Occipital lobe (tissue), 2 donors: ENCODE data around the gene GFOD2. TPM values are rescaled to one million over a fixed set of nuclear protein-coding genes. Genes with fewer than 3 reads are reported as not detected.
A peak's percentile ranks its signal among the peaks of the same experiment; 100 is the strongest.

Experiments
- DNase-seq: peaks from one replicate; lab custom pipeline; 2025; lab: John Stamatoyannopoulos, UW
- total RNA-seq: library from RNA; depleted of rRNA; stranded (reverse); fragments of >200 nt; gene quantifications from one replicate; pipeline ENCODE4 v1.2.3, GENCODE V29; 2014

Gene GFOD2
- total RNA-seq, 1 donor from 2014 or later = 51.5 TPM

DNA sequence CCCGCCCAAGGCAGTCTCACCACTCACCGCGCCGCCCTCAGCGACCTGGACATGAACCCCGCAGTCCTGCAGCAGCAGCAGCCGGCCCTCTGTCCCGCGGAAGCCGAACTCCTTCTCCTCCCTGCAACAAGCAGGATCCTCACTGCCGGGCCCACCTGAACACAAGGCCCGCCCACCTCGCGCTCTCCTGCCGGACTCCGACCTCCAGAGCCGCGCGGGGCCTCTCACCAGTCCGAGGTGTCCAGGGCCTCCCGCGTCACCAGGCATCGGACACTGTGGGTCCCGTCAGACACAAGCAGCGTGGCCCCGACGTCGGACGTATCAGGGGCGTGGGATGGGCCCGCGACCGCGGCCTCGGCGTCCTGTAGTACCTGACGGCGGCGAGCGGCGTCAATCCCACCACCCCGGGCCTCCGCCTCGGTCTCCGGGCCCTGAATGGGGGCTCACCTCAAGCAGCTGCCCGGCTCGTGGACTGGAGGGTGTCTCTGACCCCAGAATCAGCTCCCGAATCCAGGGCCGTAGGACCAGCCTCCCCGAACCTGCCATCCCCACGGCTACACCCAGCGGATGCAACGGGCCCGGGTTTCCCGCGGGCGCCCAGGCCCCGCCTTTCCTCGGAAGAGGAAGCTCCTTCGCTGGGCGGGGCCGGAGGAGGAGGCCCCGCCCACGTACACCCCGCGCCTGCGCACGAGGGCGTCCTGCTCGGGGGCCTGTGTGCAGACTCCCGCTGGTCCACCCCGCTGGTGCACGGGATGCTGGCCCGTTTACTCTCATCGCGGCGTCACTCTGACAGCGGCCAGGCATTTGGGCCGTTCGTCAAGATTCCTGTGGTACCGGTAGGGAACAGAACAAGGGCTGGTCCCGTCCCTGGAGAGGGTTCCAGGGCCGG, 59.2 kb downstream of the GFOD2 start, which contains the start of gene ACD:
Gene ACD, minus strand, starts transcription at position 586 of the 889 bp plus-strand sequence. Its CDS starts 40 bp downstream, at position 546.
- peak; percentile 88 for DNase-seq

DNA sequence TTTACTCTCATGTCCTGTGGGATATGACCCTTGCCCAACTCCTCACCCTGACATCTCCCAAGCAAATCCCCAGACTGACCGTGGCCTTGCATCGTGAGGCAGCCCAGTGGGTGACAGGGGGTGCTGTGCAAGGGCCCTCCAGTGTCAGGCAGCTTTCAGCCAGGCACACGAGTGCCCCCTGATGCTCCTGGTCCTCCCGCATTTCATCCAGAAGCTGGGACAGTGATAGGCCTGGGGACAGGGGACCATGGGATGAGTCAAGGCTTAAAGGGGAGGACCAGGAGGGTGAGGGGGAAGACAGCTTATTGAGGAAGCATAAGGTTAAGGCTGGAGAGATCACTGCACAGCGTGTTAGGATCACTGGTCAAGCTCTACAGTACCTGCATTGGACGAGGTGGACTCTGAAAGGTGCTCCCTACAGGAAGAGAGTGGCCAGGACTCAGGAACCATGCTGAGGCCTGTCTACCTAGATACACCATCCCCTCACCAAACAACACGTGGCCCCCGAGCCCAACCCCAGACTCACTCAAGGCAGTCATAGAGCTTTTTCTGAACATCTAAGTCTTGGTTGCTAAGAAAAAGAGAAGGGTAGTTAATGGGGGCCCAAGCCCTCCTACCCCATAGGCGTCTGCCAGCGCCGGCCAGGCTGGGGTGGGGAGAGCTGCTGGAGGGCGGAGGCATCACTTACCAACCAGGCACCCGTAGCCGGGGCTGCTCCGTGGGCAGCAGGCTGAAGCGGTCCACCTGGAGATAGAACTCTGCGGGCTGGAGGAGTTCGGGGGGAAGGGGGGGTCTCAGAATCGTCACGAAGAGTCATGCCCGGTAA, 60.1 kb downstream of the GFOD2 start:
- no peak for DNase-seq

DNA sequence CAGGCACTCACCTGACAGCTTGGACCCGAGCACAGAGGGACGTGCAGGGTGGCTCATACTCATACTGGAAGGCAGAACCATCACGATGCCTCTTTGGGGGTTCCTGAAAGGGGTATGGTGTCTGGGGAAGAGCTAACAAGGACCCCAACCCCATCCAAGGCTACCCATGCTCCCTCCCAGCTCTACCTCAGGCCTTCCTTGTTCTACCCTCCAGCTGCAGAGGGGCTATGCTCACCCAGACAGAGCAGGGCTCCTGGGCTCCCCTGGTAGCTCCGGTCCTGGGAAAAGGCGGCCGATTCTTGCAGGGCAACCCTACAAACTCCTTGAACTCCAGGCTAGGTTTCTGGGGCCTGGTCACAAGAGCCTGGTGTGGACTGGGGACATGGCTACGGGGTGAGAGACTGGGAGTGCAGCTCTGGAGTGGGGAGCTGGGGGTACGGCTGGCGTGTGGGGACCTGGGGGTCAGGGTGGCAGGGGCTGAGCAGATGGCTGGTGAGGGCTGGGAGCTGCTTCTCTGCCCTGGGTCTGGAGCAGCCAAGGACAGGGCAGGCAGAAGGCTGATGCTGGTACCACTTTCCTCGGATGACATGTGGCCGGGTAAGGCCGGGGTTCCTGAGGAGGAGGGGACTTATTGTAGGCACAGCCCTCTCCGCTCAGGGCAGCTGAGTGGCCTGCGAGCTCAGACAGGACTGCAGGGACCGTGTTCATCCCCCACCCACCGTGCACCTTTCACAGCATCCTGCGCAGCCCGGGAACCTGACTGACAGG, 61.2 kb downstream of the GFOD2 start:
- no peak for DNase-seq

DNA sequence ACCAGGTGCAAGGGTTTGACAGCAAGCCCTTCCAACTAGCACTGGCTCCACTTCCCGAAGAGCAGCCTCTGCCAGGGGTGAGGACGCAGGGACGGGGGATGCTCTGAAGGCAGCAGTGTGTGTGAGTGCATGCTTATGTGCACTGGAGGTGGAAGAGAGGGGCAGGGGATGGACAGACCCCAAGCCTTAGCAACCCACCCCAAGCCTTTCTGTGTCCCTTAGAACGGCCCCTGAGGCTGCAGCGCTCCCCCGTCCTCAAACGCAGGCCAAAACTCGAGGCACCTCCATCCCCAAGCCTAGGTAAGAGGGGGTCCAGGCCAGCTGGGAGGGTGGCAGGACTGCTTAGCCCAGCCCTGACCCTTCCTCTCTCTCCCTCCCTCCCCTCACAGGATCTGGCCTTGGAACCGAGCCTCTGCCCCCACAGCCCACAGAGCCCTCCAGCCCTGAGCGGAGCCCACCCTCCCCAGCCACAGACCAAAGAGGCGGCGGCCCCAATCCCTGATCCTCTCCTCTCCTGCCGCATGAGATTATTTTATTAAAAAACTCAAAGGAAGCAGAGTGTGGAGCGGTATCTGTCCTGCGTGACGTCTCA, 62.0 kb downstream of the GFOD2 start:
- DNase-seq = no peak

DNA sequence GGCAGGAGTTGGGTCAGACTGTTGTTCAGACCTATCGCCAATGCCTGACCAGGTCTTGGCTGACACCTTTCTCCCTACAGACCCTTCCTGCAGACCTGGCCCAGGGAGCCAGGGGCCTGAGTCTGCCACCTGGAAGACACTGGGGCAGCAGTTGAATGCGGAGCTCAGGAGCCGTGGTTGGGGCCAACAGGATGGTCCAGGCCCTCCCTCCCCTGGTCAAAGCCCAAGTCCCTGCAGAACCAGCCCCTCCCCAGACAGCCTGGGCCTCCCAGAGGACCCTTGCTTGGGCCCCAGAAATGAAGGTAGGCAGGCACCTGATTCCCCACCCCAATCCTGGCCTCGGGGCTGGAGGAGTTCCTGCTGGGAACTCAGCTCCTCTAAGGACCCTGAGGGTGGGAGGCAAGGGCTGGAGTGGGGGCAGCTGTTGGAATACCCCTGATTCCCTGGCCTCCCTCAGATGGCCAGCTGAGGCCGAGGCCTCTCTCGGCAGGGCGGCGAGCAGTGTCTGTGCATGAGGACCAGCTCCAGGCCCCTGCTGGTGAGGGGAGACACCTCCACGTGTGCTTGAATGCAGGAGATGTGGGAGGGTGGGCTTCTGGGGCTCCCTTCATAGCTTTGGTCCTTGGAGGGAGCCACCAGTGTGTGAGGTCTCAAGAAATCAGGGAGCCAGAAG, 62.6 kb downstream of the GFOD2 start:
- DNase-seq = no peak

DNA sequence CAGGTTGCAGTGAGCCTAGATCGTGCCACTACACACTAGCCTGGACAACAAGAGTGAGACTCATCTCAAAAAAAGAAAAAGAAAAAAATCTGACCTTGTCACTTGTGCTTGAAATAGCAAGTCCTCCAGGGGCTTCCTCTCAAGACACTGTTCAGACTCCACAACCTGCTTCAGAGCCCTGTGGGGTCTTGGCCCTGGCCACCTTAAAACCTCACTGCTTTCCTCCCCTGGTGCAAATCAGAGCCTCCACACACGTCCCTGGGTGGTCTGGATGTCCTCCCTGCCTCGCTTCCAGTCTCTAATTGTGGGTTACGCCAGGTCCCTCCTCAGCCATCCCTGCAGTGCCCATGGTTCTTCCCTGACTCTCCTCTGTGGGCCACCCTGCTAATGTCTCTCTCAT, 63.8 kb downstream of the GFOD2 start:
- no peak for DNase-seq

DNA sequence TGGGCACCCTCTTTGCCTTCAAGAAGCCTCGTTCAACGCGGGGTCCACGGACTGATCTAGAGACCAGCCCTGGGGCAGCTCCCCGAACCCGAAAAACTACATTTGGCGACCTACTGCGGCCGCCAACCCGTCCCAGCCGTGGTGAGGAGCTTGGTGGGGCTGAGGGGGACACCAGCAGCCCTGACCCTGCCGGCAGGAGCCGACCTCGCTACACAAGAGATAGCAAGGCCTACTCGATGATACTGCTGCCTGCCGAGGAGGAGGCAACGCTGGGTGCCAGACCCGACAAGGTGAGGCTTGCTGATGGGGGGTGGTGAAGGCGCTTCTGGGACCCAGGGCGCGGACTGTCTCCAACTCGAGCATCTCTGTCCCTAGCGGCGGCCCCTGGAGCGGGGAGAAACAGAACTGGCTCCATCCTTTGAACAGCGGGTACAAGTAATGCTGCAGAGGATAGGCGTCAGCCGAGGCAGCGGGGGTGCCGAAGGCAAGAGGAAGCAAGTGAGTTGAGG, 64.7 kb downstream of the GFOD2 start:
- no peak for DNase-seq

DNA sequence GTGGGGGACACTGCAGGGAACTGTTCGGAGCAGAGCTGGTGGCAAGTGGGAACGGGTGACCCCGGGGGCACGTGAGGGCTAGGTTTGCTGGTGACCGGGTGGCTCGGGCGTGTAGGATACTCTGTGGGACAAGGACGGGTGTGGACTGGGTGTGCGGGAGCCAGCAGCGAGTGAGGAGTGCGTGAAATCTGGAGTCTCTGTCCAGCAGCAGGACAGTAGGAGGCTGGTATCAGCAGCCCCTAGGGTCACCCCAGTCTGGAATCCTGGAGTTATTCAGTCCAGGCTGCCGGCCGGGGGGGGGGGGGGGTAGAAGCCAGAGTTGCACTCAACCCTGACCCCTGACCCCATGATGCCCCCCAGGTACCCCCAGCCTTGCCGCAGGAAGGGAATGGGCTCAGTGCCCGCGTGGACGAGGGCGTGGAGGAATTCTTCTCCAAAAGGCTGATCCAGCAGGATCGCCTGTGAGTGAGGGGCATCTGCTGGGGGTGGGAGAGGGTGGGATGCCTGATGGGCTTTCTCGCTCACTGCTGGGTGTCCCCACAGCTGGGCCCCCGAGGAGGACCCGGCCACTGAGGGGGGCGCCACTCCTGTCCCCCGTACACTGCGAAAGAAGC, 65.2 kb downstream of the GFOD2 start:
- no peak for DNase-seq

DNA sequence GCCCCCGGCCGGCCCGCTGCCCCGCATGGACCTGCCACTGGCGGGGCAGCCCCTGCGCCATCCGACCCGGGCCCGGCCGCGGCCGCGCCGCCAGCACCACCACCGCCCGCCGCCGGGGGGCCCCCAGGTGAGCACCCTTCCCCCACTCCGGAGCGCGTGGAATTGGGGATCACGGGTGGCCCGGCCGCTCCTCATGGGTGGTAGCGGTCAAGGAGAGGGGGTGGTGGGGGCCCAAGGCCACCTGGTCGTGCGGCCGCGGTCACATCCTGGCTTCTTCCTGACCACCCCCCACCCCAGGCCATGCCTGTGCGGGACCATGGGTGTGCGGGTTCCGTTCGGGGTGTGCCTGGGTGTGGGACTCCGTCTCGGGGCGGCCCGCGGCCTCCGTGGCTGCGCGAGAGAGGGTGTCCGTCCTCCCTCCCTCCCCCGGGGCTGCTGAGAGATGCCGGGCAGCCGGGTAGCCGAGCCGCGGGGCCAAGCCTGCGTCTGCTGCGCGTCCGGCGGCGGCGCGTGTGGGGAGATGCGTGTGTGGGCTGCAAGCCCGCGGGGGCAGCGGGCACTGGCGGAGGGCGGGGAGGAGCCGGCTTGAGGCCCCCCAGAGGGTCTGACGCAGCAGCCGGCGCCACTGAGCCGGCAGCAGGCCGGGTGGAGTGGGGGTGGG, 65.9 kb downstream of the GFOD2 start:
- DNase-seq = no peak

DNA sequence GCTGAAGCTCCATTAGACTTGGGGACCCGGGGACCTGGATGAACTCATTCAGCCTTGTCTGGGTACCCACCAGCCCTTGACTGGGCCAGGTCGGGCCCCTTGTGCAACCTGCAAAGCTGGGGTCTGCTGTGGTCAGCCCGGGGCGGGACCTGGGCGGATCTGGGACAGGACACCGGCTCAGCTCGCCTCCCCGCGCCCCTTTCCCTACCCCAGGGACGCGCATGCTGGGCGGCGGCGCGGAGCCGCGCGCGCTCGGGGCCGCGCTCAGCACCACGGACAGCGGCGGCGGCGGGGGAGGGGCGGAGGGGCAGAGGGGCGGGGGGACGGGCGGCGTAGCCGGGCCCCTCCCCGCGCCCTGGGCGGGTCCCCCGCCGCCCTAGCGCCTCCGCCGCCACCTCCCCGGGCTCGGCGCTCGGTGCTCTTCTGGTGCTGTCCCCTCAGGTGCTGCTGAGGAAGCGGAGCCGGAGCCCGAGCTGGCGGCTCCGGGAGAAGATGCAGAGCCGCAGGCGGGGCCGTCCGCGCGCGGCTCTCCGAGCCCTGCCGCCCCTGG, 66.5 kb downstream of the GFOD2 start:
- no peak for DNase-seq

DNA sequence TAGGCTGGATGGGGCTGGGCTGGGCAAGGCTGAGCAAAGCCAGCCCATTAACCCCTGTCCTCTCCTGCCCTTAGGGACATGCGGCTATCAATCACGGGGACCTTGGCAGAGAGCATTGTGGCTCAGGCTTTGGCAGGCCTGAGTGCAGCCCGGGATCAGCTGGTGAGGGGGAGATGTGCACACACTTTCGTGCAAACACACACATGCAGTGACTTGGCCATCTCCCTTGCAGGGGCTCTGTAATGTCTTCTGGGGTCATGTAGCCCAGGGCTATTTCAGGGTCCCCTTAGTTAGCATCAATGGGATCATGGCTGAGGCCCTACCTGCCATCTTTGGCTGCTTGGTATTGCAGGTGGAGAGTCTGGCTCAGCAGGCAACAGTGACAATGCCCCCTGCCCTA, 67.3 kb downstream of the GFOD2 start:
- DNase-seq = no peak

DNA sequence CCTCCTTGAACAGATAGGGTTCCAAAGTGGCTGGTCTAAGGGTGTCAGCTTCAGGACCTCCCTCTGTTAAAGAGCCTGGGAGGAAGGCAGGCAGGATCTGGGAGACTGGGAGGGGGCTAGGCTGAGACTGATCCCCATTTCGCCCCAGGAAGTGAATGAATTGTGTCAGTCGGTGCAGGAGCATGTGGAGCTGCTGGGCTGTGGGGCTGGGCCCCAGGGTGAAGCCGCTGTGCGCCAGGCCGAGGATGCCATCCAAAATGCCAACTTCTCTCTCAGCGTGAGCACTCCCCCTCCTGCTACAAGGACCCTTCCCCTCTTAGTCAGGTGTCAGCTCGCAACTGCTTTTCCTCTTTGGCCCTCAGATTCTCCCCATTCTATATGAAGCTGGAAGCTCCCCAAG, 68.1 kb downstream of the GFOD2 start:
- DNase-seq = no peak

DNA sequence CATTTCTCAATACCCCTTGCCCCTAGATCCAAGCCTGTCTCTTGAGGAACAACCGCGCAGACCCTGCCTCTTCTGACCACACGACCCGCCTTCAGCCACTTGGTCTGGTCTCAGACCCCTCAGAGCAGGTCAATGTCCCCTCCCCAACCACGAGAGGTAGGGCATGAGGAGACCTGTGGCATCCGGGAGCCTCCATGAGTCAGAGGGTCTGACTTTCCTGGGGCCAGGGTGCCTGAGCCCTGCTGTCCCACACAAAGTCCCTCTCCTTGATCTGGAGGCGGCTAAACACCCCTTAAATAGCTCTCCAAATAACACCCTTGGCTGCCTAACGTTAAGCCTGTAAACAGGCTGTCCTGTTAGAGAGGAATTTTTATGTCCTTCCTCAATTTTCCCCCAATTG, 69.1 kb downstream of the GFOD2 start:
- DNase-seq = no peak

DNA sequence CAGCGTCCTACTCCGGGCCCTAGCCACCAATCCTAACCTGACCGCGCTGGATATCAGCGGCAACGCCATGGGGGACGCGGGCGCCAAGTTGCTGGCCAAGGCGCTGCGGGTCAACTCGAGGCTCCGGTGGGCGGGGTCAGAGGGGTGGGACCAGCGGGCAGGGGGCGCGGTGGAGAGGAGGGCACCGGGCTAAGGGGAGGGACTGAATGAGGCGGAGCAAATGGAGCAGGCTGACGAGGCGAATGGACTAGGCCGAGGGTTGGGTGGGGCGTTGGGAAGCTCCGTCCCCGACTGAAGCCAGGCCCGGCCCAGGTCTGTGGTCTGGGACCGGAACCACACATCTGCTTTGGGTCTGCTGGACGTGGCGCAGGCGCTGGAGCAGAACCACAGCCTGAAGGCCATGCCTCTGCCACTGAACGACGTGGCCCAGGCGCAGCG, 69.6 kb downstream of the GFOD2 start:
- no peak for DNase-seq

DNA sequence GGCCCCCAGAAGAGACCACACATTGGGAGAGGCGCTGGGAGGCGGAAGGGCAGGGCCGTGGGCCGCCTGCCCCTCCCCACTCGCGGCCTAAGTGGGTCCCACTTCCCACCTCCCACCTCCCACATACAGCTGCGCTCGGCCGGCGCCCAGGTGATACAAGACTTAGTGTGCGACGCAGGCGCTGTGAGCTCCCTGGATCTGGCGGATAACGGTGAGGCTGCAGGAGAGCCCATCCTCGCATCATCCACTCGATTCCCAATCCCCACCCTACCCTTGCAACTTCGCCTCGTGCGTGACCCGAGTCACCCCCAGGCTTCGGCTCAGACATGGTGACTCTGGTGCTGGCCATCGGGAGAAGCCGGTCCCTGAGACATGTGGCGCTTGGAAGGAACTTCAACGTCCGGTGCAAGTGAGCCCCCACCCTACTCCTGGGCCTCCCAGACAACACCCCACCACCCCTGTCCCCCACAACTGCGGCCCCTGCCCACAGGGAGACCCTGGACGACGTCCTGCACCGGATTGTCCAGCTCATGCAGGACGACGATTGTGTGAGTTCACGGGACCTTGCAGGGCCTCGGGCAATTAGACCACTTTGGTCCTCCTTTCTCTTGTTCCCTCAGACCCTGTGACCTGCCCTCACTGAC, 70.2 kb downstream of the GFOD2 start:
- no peak for DNase-seq

DNA sequence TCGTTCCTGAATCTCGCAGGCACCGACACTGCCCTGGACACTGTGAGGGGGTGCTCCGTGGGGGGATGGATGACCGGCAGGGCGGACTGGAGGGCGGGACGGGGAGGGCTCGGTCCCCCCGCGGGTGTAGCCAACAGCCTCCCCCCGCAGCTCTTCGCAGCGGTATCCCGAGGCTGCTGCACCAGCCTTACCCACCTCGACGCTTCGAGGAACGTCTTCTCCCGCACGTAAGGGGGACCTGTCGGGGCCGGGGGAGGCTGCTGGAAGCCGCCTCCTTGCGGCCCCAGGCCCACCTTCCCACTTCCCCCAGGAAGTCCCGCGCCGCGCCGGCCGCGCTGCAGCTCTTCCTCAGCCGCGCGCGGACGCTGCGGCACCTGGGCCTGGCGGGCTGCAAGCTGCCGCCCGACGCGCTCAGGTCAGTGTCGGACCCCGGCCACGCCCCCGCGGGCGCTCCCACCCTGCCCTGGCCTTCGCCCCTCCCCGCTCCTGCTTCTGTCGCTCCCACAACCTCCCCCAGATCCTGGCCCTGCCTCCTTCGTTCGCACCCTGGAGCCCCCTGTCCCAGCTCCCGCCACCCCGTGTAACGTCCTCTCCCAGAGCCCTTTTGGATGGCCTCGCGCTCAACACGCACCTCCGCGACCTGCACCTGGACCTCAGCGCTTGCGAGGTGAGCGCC, 70.9 kb downstream of the GFOD2 start:
- no peak for DNase-seq

DNA sequence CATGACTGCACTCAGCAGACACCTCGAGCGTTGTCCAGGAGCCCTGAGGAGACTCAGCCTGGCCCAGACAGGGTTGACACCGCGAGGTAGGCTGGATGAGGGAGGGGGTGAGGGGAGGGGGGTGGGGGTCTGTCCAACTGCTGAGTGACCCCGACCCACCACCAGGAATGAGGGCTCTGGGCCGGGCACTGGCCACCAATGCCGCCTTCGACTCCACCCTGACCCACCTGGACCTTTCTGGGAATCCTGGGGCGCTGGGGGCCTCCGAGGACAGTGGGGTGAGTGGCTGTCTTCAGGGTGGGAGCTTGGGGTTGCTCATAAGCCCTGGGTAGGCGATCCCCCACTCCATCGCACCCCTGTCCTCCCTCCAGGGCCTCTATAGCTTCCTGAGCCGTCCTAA, 71.4 kb downstream of the GFOD2 start:
- DNase-seq = no peak

DNA sequence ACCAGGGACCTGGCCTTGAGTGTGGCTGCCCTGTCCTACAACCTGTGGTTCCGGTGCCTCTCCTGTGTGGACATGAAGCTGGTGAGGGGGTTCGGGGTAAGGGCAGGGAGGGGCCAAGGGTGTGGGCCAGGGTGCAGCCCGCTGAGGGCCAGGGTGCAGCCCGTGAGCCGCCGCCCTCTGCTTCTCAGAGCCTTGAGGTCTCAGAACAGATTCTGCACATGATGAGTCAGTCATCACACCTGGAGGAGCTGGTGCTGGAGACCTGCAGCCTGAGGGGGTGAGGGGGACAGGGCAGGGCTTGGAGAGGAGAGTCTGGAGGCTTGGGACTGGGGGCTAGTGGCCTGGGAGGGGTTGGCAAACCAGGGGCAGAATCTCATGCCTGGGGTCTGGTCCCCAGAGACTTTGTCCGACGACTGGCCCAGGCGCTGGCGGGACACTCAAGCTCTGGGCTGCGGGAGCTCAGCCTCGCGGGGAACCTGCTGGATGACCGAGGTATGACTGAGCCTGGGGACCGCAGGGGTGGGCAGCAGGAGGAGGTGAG, 71.9 kb downstream of the GFOD2 start:
- DNase-seq = no peak
